Mucosa of rectum (tissue), 2 donors: ENCODE measurements around the gene LRRC8D.

Source experiments
- H3K27ac ChIP-seq, 2 donors: one replicate each; pipeline ENCODE4 v1.7.0; 2013; ENCODE audit warnings: inconsistent platforms in 2 of 2, low read depth in 2 of 2, low read length in 2 of 2
- H3K27me3 ChIP-seq, 2 donors: one replicate each; pipeline ENCODE4 v1.7.0; 2013; ENCODE audit warnings: low read length in 2 of 2; ENCODE audit not compliant: control insufficient read depth in 2 of 2, insufficient read depth in 2 of 2
- H3K36me3 ChIP-seq, 2 donors: one replicate each; pipeline ENCODE4 v1.7.0; 2013; ENCODE audit warnings: low read length in 2 of 2; ENCODE audit not compliant: control insufficient read depth in 2 of 2, insufficient read depth in 2 of 2
- H3K4me1 ChIP-seq, 2 donors: one replicate each; pipeline ENCODE4 v1.7.0; 2013; ENCODE audit warnings: low read length in 2 of 2, mild to moderate bottlenecking in 1 of 2; ENCODE audit not compliant: control insufficient read depth in 2 of 2, insufficient read depth in 2 of 2
- H3K4me3 ChIP-seq, 2 donors: one replicate each; pipeline ENCODE4 v1.7.0; 2013; ENCODE audit warnings: low read length in 2 of 2
- H3K9ac ChIP-seq, 2 donors: one replicate each; pipeline ENCODE4 v1.7.0; 2013; ENCODE audit warnings: low read length in 2 of 2, low read depth in 1 of 2, mild to moderate bottlenecking in 1 of 2
- H3K9me3 ChIP-seq, 2 donors: one replicate each; pipeline ENCODE4 v1.7.0; 2013; ENCODE audit warnings: low read length in 2 of 2; ENCODE audit not compliant: control insufficient read depth in 2 of 2
- donor health status: healthy.
- donor health status: Normal muscosa, but diverticular disease.

LRRC8D gene

DNA sequence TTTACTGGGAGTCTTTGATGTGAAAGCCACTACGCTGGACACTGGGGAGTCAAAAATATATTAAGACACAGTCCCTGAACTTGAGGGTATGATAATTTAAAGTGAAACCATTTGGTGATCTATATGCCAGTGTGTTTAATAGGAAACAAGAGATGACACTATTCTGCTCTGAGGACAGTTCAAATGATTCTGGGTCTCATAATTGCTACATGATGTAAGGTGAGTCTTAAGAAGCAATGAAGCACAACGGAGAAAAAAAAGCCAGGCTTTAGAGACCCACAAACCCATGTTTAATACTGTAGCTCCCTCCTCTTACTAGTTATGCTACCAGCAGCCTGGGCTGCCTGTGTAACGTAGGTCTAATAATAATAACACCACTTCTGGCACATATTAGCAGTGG, 14.2 kb upstream of the LRRC8D start:
- no peaks in the 10 kb centered on the region for H3K4me1 ChIP-seq
- H3K4me3 ChIP-seq: no peak overlapping the region
- no peaks in the 10 kb centered on the region for H3K36me3 ChIP-seq
- no peaks in the 10 kb centered on the region for H3K27me3 ChIP-seq
- no peak overlapping the region for H3K9ac ChIP-seq
- no peaks in the 10 kb centered on the region for H3K9me3 ChIP-seq
- no peak overlapping the region for H3K27ac ChIP-seq

DNA sequence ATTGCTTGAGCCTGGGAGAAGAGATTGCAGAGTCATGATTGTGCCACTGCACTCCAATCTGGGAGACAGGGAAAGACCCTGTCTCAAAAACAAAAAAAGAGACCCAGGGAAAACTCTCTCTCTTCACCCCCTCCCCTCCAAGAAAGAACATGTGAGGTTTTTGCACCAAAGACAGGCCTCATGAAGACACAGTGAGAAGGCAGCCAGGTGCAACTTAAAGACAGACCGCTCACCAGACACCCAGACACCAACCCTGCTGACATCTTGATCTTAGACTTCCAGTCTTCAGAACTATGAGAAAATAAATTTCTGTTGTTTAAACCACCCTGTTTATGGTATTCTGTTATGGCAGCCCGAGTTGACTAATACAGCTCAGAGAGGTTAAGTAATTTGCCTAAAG, 13.3 kb upstream of the LRRC8D start:
- H3K4me3 ChIP-seq: no peak overlapping the region
- no peaks in the 10 kb centered on the region for H3K36me3 ChIP-seq
- no peaks in the 10 kb centered on the region for H3K27me3 ChIP-seq
- H3K9me3 ChIP-seq: no peaks in the 10 kb centered on the region
- no peak overlapping the region for H3K27ac ChIP-seq
- no peaks in the 10 kb centered on the region for H3K4me1 ChIP-seq
- no peak overlapping the region for H3K9ac ChIP-seq

DNA sequence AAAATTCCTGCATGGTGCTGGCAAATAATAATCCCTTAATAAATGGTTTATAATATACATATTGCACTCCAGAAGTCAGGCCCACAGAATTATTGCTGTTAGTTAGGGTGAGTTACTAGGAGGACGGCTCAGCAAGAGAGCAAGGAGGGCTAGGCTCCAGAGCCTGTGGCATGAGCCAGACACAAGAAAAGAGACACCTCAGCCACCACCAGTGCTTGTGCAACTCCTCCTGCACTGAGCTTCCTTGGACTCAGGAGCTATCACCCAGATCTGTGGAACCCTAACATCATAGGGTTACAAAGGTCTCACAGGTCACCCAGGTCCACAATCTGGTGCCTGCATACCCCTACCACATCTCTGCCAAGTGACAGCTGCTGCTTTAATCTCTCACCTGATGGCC, 12.8 kb upstream of the LRRC8D start:
- no peaks in the 10 kb centered on the region for H3K4me1 ChIP-seq
- H3K27ac ChIP-seq: no peak overlapping the region
- H3K9me3 ChIP-seq: no peaks in the 10 kb centered on the region
- no peak overlapping the region for H3K9ac ChIP-seq
- H3K27me3 ChIP-seq: no peaks in the 10 kb centered on the region
- H3K36me3 ChIP-seq: no peaks in the 10 kb centered on the region
- H3K4me3 ChIP-seq: no peak overlapping the region

DNA sequence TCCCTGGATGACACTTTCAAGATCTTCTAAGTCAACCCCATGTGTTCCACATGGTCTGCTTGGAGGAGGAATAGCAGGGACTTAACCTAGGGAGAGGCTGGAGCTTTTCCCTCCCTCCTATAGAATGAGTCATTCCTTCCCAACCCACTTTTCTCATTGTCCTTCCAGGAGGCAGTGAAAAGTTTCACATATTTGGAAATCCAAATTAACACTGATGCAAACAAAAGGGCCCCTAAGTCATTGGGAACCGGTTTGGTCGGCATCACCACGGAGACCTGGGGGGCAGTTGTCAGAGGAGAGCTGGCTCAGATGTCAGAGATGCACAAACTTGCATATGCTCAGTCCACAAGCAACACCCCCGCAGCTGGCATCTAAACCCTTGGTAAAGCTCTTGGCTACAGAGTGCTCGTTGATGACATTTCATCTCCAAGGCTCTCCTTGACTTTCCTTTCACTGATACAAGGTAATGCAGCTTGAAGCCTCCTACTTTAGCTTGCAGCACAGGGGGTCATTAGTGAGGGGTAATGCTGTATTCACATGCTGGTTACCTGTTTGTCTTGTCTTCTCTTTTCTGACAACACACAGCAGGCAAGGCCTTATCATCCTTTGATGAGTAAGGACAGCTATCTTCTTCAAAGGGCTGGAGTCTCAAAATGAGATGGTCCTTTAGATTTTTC, 12.3 kb upstream of the LRRC8D start:
- Histone ChIP-seq H3K4me3 (no peak overlapping the region), H3K36me3 (no peaks in the 10 kb centered on the region), H3K4me1 (no peaks in the 10 kb centered on the region), H3K27ac (no peak overlapping the region), H3K9ac (no peak overlapping the region), H3K27me3 (no peaks in the 10 kb centered on the region), H3K9me3 (no peaks in the 10 kb centered on the region)

DNA sequence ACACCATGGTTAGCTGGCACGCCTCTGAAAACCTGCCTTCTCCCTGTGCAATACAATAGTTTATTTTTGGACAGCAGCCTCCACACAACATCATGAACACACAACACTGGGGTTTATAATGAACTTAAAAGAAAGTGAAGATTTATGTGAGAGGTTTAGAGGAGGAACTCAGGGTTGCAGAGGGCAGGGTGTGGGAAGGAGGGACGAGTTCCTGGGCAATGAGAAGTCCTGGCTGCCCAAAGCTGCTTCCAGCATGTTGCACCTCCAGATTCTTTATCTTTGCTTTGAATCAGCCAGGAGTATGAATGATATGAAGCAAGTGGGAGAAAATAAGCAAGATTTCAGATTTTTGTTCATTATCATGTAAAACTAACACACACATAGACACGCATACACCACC, 11.3 kb upstream of the LRRC8D start:
- no peak overlapping the region for H3K27ac ChIP-seq

DNA sequence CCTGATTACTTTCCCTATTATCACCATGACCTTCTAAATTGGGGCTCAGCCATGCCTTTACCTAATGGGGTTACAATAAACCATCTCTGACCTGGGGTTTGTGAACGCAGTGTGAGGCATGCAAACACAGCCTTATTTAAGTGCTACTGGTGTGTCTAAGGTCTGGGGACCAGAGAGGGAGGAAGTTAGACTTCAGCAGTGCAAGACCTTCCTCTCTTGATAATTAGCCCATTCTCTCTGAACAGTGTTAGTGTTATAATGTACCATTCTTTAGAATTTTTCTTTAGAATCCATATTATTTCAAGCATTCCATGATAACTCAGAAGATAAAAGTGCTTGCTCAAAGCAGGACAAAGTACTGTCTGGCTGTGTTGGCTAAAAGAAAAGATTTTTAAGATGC, 10.5 kb upstream of the LRRC8D start:
- H3K9me3 ChIP-seq: no peaks in the 10 kb centered on the region
- no peak overlapping the region for H3K9ac ChIP-seq
- H3K4me3 ChIP-seq: no peak overlapping the region
- H3K27ac ChIP-seq: no peak overlapping the region
- H3K27me3 ChIP-seq: no peaks in the 10 kb centered on the region
- no peaks in the 10 kb centered on the region for H3K36me3 ChIP-seq
- no peaks in the 10 kb centered on the region for H3K4me1 ChIP-seq

More for the DNA sequence above, 11.3 kb upstream of the LRRC8D start:
- Histone ChIP-seq H3K4me1 (no peaks in the 10 kb centered on the region), H3K9ac (no peak overlapping the region), H3K27me3 (no peaks in the 10 kb centered on the region), H3K4me3 (no peak overlapping the region), H3K9me3 (no peaks in the 10 kb centered on the region), H3K36me3 (no peaks in the 10 kb centered on the region)

DNA sequence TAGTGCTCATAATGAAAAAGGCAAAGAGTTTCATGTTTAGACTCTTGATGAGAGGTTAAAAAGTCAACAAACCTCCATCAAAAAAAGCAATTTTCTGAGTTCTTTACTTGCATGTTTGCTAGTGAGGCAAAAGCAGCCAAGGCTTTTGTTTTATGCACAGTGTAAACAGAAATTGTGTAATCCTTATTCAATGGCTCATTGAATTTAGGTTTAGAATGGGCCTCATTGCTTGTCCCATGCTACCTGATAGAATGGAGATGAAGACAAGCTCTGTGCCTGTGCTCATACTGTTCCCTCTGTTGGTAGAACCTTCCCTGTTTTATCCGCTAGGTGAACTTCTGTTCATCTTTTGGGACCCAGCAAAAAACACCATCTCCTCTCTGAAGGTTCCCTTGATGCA, 10.0 kb upstream of the LRRC8D start:
- H3K27ac ChIP-seq: no peak overlapping the region
- no peaks in the 10 kb centered on the region for H3K27me3 ChIP-seq
- H3K9me3 ChIP-seq: no peaks in the 10 kb centered on the region
- H3K4me3 ChIP-seq: no peak overlapping the region
- no peaks in the 10 kb centered on the region for H3K4me1 ChIP-seq
- H3K36me3 ChIP-seq: no peaks in the 10 kb centered on the region
- no peak overlapping the region for H3K9ac ChIP-seq

DNA sequence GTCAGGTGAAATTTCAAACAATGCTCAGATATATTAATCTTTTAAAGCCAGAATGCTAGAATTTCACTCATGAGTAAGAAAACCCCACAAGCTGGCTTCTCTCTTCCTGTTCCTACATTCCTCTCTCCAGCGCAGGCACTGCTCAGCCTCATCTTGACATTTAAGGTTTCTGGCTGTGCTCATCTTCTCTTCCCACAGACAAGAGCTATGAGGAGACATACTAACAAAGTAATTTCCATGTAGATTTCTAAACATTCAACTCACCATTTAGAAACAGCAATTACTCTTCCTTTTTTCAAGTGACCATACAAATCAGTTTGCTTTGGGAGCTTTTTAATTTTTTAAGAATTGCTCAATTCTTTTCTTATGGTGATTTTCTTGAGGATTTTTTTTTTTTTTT, 7.8 kb upstream of the LRRC8D start:
- H3K4me3 ChIP-seq: no peak overlapping the region
- no peaks in the 10 kb centered on the region for H3K9me3 ChIP-seq
- H3K27me3 ChIP-seq: no peaks in the 10 kb centered on the region
- H3K9ac ChIP-seq: no peak overlapping the region
- H3K4me1 ChIP-seq: no peaks in the 10 kb centered on the region
- no peak overlapping the region for H3K27ac ChIP-seq
- H3K36me3 ChIP-seq: no peaks in the 10 kb centered on the region

DNA sequence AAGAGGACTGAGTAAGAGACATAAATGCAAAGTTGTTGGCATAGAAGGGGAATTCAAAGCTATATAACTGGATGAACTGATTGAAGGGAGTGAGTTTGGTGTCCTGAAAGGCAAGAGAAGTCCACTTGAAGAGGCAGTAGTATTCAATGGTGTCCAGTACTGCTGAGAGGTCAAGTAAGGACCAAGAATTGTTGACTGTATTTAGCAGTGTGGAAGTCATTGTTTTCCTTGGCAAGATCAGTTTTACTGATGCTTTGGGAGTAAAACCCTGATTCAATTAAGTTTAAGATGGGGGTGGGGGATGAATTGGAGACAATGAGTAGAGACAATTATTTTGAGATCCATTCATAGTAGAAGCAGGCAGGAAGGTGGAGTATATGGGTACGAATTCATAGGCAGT, 5.8 kb upstream of the LRRC8D start:
- Histone ChIP-seq H3K4me1 (peaks cover 2 to 4% of the 10 kb centered on the region in 2 donors), H3K36me3 (no peaks in the 10 kb centered on the region), H3K4me3 (no peak overlapping the region), H3K9ac (no peak overlapping the region), H3K9me3 (no peaks in the 10 kb centered on the region), H3K27me3 (no peaks in the 10 kb centered on the region), H3K27ac (no peak overlapping the region)

DNA sequence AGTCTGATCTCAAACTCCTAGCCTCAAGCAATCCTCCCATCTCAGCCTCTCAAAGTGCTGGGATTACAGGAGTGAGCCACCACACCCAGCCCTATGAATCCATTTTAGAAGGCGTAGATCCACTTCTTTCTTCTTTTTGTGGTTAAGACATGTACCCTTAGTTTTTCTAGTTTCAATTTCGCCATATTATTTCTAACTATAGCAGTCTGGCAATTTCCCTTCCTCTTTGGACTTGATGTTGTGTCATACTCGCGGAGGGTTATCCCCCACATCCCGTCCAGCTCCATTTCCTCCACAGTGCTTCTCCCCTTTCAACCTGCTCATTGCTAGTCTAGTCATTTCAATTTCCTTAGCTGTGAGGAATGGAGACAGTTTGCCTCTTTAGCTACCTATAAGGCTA, 5.2 kb upstream of the LRRC8D start:
- H3K9me3 ChIP-seq: no peaks in the 10 kb centered on the region
- peaks cover 2 to 4% of the 10 kb centered on the region in 2 donors for H3K4me1 ChIP-seq
- H3K27me3 ChIP-seq: no peaks in the 10 kb centered on the region
- H3K27ac ChIP-seq: no peak overlapping the region
- no peaks in the 10 kb centered on the region for H3K36me3 ChIP-seq
- H3K4me3 ChIP-seq: no peak overlapping the region
- H3K9ac ChIP-seq: no peak overlapping the region

DNA sequence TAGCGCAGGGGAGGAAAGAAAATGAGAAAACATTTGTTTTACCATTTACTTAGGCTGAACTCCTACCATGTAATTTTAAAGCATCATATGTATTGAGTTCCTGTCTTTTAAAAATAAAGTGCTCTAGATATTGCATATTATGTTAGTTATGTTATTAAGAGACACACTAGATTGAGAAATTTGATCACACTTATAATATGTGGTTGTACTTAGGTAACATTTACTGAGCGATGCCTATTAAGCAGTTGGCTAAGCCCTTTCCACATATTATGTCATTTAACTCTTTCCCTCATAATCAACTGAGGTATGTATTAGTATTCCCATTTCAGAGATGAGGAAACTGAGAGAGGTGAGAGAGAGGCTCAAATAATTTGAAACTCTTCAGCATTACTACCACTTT, 4.5 kb upstream of the LRRC8D start:
- H3K36me3 ChIP-seq: no peaks in the 10 kb centered on the region
- H3K4me1 ChIP-seq: peaks cover 2 to 4% of the 10 kb centered on the region in 2 donors

More for the DNA sequence above, 4.5 kb upstream of the LRRC8D start:
- Histone ChIP-seq H3K4me3 (no peak overlapping the region), H3K9ac (no peak overlapping the region), H3K9me3 (no peaks in the 10 kb centered on the region), H3K27me3 (no peaks in the 10 kb centered on the region), H3K27ac (no peak overlapping the region)
